HG03064 (cell line): ENCODE results near the gene KCNG3.

Source experiments
- ATAC-seq: cut with Tn5 transposase; IDR thresholded peaks from one replicate; pipeline ENCODE4 v1.9.1; 2021; ENCODE audit warnings: low read depth; ENCODE audit not compliant: unreplicated experiment

KCNG3 gene

DNA sequence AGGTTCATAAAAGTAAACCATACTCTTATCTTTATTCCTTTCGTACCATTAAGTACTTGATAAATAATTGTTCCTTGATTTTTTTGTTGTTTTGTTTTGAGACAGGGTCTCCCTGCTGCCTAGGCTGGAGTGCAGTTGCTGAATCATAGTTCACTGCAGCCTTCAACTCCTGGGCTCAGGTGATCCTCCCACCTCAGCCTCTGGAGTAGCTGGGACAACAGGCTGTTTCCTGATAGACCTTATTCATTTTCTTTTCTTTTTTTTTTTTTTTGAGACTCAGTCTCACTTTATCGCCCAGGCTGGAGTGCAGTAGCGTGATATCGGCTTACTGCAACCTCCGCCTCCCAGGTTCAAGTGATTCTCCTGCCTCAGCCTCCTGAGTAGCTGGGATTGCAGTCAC lies 5.5 kb downstream of the KCNG3 start:
- ATAC-seq: no peak

DNA sequence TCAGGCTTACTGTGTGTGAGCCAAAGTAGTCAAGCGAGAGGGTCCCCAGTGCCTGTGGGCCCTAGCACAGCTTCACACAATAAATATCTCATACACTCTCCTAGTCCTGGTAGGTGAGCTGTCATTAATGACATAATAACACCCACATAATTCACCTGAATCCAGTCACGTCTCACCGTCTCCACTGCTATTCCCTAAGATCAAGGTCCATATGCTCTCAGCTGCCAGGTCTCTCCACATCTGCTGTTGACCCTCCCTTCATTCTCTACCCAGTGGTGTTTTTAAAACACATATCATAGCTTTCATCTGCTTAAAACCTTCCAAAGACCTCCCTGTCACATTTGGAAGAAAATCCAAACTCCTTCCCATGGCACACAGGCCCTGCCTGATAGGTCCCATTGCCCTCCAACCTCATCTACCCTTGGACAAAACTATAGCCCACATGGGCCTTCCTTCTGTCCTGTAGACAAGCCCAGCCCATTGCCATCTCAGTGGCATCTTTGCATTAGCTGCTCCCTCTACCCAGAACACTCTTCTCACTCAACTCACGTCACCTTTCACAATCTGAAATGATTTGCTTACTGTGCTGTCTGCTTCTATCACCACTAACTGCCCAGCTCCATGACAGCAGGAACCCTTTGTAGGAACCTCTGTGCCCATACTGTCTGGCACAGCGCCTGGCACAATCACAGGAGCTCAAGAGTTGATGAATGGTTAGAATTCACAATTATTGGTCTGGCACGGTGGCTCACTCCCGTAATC lies 7.5 kb downstream of the KCNG3 start:
- no peak for ATAC-seq

DNA sequence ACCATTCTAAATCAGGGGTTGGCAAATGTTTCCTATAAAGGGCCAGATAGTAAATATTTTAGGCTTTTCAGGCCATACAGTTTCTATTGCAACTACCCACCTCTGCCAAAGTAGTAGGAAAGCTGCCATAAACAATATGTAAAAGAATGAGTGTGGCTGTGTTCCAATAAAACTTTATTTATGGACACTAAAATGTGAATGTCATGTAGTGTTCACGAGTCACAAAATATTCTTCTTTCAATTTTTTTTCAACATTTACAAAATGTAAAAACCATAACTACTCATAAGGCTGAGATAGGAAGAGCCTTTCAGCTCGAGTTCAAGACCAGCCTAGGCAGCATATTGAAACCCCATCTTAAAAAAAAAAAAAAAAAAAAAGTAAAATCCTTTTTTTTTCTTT lies 13.4 kb downstream of the KCNG3 start:
- no peak for ATAC-seq

DNA sequence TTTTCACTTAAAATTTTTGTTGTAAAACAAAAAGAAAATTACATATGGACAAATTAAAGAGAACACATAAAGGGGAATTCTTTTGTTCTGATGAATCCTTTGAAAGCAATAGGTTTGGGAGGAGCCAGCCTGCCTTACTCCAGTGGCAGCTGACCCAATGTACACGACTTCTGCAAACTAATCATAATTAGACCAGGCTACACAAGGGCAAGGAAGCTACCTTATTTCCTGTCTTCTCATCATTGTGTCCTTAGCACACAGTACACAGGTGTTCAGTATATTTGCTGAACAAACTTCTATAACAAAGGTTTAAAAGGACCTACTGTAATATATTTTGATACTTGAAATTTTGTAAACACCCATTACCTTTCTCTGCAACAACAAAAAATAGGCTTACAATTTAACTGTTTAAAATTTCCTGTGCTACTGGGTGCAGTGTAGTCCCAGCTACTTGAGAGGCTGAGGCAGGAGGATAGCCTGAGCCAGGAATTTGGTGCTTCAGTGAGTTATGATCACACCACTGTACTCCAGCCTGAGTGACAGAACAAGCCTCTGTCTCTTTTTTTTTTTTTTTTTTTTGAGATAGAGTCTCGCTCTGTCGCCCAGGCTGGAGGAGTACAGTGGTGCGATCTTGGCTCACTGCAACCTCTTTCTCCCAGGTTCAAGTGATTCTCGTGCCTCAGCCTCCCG lies 18.9 kb downstream of the KCNG3 start:
- ATAC-seq: no peak

DNA sequence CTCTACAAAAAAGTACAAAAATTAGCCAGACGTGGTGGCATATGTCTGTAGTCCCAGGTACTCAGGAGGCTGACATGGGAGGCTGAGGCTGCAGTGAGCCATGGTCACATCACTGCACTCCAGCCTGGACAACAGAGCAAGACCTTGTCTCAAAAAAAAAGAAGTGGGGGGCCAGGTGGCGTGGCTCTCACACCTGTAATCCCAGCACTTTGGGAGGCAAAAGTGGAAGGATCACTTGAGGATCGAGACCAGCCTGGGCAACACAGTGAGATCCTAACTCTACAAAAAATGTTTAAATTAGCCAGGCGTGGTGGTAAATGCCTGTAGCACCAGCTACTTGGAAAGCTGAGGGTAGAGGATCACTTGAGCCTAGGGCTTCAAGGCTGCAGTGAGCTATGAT lies 23.1 kb downstream of the KCNG3 start:
- no peak for ATAC-seq

DNA sequence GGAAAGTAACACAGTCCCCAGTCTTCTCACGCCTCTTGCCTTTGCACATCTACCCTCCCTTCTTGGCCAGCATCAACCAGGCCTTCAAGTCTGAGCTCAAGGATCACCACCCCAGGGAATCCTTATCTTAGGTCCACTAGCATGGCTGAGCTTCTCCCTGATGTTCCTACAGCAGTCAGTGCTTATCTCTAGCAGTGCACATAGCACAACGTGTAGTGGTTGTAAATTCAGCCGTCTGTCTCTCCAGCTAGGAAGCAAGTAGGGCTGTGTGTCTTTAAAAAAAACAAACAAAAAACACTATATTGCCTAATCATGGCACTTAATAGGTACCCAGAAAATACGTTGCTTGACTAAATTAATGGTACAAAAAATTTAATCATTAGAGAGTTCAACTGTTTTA lies 29.2 kb downstream of the KCNG3 start:
- ATAC-seq: no peak

DNA sequence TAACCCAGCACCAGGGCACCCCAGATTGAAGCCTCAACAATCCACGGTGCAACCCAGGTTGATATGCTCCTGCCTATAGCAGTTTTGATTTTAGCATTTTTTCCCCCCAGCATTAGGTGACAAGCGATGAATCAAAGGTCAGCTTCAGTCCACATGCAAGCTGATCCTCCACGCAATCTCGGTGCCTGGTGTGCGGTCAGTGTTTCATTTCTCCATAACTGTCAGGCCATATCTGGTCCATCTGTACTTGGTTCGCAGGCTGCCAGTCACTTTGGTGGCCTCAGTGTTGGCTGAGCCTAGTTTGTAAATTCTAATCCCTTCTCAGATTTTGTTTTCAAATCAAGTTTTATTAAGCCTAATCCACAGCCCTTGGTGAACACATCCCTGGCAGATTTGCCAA lies 30.2 kb downstream of the KCNG3 start:
- no peak for ATAC-seq

DNA sequence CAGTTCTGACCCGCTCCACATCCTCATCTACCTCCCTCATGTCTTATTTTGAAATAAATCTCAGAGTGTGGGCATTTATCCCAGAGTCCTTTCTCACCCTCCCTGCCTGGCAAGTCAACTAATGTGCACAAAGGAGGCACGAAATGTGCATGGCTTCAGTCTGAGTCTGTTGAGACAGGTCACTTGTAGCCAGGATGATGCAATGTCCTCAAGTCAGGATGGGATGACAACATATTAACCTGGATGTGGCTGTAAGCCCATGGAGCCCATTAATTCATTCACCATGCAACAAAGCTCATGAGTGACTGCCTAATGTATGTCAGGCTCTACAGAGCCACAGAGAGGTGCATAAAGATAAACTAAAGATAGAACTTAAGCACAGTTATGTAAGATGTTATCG lies 34.5 kb downstream of the KCNG3 start:
- no peak for ATAC-seq

DNA sequence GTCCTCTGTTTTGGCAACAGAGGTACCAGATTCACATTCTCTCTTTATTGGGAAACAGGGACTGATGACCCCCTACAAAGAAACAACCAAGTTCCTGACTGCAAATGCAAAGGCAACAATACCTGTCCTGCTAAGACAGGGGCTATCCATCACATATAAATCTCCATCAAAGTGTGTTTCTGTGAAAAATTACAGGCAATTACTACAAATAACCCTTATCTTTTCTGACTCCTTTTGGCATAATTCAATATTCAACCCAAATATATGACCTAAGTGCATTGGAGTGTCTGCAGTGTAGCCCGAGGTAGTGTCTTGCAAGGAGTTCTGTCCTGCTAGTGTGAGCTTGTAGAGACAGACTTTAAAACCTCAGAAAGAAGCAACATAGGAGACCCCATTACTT lies 35.4 kb downstream of the KCNG3 start:
- ATAC-seq: no peak

DNA sequence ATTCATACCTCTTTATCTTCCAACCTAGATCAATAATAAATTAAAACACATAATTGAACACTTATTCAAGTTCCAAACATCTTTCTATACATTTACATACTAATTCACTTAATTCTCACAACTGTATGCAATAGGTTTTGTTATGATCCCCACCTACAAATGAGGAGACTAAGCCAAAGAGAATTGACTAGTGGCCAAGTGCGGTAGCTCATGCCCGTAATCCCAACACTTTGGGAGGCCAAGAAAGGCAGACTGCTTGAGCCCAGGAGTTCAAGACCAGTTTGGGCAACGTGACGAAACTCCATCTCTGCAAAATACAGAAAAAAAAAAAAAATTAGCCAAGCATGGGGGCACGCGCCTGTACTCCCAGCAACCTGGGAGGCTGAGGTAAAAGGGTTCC lies 36.8 kb downstream of the KCNG3 start:
- ATAC-seq: no peak

DNA sequence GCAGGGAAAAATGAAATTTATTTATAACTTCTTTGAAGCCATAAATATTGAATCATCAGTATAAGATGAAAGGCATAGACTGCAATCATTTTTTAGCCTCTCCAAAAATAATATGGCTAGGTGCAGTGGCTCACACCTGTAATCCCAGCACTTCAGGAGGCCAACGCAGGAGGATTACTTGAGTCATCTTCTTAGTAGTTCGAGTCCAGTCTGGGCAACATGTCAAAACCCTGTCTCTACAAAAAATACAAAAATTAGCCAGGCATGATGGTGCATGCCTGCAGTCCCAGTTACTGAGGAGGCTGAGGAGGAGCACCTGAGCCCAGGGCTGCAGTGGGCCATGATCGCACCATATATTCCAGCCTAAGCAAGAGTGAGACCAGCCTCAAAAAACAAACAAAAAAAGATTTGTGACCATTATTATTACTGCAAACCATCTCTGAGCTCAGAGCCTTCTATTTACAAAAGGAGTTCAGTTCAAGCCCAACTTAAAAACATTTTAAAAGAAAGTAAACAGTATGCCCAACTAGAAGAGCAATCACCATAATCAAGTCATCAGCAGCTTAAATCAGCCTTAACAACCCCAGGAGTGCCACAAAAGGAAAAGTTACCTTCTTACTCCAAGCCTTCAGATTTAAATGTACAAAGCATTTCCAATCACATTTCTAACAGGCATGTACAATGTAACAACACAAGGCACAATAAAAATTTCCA lies 37.5 kb downstream of the KCNG3 start:
- no peak for ATAC-seq

DNA sequence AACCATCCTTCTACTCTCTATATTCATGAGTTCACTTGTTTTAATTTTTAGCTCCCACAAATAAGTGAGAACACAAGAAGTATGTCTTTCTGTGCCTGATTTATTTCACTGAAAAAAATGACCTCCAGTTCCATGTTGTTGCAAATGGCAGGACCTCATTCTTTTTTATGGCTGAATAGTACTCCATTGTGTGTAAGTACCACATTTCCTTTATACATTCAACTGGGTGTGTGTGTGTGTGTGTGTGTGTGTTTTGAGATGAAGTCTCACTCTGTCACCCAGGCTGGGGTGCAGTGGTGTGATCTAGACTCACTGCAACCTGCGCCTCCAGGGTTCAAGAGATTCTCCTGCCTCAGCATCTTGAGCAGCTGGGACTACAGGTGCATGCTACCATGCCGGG lies 41.2 kb downstream of the KCNG3 start:
- ATAC-seq: no peak

DNA sequence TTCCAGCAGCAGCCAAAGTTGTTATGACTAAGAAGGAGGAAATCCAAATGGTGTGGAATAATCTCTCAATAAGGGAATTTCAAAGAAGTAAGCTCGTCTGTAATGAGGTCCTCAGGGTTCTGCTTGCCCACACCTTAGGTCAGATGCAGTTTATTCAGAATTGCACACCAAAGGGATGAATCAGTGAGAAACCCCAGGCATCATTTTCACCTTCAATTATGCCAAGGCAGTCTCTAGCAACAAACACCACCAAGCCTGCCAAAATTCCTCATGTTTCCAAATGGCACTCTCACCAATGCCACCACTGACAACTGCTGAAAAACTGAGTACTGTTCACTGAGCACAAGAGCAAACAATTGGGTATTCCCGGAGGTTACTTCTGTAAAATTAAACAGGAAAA lies 43.6 kb downstream of the KCNG3 start:
- no peak for ATAC-seq

DNA sequence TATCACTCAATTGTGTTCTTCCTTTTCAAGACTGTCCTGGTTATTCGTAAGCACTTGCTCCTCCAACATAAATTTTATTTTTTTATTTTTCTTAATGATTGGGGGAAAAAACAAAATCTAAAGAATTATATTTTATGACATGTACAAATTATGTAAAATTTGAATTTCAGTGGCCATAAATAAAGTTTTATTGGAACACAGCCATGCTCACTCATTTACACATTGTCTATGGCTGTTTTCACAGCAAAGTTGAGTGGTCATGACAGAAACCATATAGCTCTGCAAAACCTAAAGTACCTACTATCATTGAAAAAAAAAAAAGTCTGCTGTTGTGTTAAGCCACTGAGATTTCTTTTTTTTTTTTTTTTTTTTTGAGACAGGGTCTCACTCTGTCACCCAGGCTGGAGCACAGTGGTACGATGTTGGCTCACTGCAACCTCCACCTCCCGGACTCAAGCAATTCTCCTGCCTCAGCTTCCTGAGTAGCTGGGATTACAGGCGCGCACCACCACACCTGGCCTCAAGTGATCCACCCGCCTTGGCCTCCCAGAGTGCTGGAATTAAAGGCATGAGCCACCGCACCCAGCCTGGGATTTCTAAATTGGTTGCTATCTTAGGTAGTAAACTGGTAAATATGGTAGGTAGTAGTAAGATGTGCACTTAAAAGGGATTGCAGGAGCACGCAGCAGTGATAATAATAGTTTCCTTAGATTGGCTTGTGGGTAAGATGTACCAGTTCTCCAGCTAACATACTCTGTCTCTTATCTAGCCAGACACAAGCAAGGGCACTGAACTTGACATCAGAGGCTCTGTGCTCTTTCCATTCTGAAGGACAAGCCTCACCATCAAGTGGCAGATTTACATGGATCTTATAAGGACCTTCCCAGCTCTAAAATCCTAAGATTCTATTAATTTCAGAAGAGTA lies 44.4 kb downstream of the KCNG3 start:
- ATAC-seq: no peak

DNA sequence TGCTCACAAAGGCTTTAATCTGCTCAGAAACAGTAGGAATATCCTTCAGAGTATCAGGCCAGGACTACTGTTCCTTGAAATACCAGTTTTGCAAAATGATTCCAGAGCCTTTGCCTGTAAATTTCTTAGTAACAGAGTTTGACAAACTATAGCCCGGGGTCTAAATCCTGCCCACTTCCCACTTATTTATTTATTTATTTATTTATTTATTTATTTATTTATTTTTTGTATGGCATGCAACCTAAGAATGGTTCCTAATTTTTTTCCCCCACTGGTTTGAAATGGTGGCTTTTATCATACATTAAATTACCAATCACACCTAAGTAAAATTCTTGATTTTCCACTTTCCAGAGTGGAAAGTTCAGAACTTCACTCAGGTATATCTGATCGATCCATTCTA lies 45.6 kb downstream of the KCNG3 start:
- no peak for ATAC-seq

DNA sequence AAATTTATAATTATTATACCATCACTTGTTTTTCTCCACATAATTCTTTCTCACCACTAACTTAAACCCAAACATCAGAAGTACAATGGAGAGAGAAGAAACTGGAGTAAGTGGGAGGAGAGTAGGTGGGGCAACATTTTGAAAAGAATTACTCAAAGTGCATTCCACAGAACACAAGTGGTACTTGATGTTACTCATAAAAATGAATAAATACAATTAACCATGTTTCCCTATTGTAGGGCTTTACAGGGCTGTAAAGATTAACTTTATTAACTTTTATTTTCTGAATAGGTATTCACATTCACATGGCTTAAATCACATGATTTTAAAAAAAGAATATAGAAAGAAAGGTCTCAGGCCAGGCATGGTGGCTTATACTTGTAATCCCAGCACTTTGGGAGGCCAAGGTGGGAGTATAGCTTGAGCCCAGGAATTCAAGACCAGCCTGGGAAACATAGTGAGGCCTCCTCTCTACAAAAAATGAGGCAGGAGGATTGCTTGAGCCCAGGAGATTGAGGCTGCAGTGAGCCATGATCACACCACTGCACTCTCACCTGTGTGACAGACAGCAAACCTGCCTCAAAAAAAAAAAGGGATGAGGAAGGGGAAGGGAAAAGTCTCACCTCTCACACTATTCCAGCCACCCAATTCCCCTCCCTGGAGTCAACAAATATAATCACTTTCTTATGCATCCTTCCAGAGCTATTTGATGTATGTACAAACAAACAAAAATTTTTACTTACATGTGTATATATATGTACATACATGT lies 47.1 kb downstream of the KCNG3 start:
- ATAC-seq: no peak

DNA sequence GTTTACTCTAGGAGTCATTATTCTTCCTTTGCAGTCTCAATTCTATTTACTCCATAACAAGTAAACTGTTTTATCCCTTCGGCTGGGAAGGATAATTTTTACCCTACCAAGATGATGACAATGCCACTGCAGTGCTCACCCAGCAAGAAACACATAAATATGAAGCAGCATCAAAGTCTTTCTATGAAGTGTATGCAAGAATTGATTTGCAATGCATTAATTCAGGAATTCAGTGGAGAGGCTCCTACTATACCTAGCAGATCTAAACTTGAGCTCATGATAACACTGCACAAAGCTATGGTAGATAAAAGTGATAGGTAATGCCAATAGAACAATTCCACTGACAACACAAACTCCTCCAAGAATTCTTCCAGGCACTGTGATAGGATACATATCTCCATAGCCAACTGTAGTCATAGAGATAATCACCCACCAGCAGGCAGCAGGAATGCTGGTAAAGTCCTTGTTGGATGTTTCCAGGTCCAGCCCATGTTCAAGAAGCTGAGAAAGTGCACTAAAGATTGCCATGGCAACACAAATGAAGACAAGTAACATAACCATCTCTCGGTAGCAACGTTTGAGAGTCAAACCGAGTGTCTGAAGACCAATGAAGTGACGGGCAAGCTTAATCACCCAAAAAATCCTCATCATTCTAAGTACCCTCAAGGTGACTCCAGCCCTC lies 49.9 kb downstream of the KCNG3 start:
- no peak for ATAC-seq

DNA sequence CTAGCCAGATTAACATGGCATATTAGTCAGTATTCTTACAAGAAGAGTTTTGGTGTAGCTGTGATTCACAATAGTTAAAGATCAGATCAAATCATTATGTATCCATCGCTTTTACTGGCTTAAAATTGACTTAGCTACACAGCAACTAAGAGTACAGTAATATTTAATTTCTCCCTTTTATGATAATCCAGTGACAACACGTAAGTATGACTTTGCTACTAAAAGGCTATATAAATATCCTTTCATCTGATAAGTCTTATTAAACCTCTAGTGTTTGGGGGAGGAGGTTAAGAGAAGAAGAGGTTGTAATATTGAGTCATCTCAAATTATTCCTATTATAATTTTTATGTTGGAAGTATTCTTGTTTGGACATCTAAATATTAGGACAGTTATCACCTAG lies 51.0 kb downstream of the KCNG3 start:
- ATAC-seq: no peak

DNA sequence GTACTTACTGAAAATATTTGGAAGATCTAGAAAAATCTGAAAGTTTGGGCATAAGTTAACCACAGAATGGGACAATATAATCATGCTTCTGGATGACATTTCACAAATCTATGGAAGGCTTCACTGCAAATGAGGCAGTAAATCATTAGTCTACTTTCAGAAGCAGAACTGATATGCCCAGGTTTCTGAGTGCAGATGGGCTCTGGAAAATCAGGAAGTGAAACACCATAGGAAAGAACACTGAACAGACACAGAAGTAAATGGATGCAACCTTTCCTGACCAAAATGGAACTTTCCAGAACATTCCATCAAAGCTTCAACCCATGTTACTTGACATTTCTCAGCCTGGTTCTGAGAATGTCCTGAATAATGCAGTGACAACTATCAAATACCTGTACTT lies 55.1 kb downstream of the KCNG3 start:
- no peak for ATAC-seq
